GM12865 (cell line): ENCODE results near the gene CUZD1.

Experiments used
- DNase-seq: peaks from one replicate; pipeline ENCODE4 v3.0.0; 2010; ENCODE audit warnings: low read depth
- H3K4me3 ChIP-seq: 2 replicates; pipeline ENCODE4 v1.5.1; 2011; ENCODE audit warnings: mild to moderate bottlenecking, low read depth, low read length, control low read depth
- CTCF ChIP-seq: IDR thresholded peaks from 2 replicates; pipeline ENCODE4 v1.5.1; 2011; ENCODE audit warnings: low read length, control low read depth, low read depth, inconsistent platforms; ENCODE audit not compliant: insufficient read depth; ENCODE audit errors: missing control alignments

The CUZD1 gene

GRCh38 chr10:122844146-122844545, 1.5 kb downstream of the CUZD1 start:
- no peak for TF ChIP-seq CTCF
- no peak overlapping the region for H3K4me3 ChIP-seq
- no peak for DNase-seq

GRCh38 chr10:122841569-122841968, 4.1 kb downstream of the CUZD1 start:
- no peak overlapping the region for H3K4me3 ChIP-seq
- no peak for TF ChIP-seq CTCF
- DNase-seq, result no peak

- TF ChIP-seq CTCF, result no peak
- H3K4me3 ChIP-seq, result no peak overlapping the region
- no peak for DNase-seq
Measured at GRCh38 chr10:122839505-122839904, 6.2 kb downstream of the CUZD1 start.

- no peak for DNase-seq
- no peak overlapping the region for H3K4me3 ChIP-seq
- no peak for TF ChIP-seq CTCF
Measured at GRCh38 chr10:122838880-122839279, 6.8 kb downstream of the CUZD1 start.

- DNase-seq, result no peak
- no peak overlapping the region for H3K4me3 ChIP-seq
- TF ChIP-seq CTCF, result no peak
Measured at GRCh38 chr10:122835908-122836307, 9.7 kb downstream of the CUZD1 start.

- DNase-seq, result no peak
- no peak overlapping the region for H3K4me3 ChIP-seq
- no peak for TF ChIP-seq CTCF
Measured at GRCh38 chr10:122830965-122831353, 14.7 kb downstream of the CUZD1 start.

GRCh38 chr10:122830273-122830964, 15.2 kb downstream of the CUZD1 start:
- no peak for TF ChIP-seq CTCF
- DNase-seq, result no peak
- no peak overlapping the region for H3K4me3 ChIP-seq
